ENCODE measurements around the gene CCDC159. TPM values are rescaled to one million over a fixed set of nuclear protein-coding genes. Genes with fewer than 3 reads are reported as not detected.

The CCDC159 gene
- total and polyA plus RNA-seq, 2 of the 4 experiments (the other 2 are of a cell fraction) = 4.7 to 14.0 TPM

DNA sequence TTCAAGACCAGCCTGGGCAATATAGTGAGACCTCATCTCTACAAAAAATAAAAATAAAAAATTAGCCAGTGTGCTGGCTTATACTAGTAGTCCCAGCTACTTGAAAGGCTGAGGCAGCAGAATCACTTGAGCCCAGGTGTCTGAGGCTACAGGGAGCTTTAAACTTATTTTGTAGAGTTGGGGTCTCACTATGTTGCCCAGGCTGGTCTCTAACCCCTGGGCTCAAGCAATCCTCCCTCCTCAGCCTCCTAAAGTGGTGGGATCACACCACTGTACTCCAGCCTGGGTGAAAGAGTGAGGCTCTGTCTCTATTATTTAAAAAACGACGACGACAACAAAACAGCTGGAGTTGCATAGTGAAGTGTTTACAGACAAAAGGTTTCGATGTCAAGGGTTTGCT lies 14.8 kb upstream of the CCDC159 start:
- no peaks in the 10 kb centered on the region for H3K9me3 ChIP-seq (ENCODE audit: control insufficient read depth, insufficient read depth, low read length)
- H3K18ac ChIP-seq (ENCODE audit: low read depth, low read length) = no peak overlapping the region
- POLR2A ChIA-PET (ENCODE audit: unreplicated experiment) = no interaction called here
- no peak overlapping the region for H3K4me2 ChIP-seq (ENCODE audit: low read depth, low read length)
- H3K4ac ChIP-seq (ENCODE audit: low read depth, low read length) = no peak overlapping the region
- intact Hi-C loops (cut with micrococcal nuclease) = no loop called here
- no peak overlapping the region for H2AK9ac ChIP-seq (replicated peaks; ENCODE audit: low read depth, low read length, poor library complexity)
- H4K20me1 ChIP-seq (ENCODE audit: insufficient read depth, low read length) = no peaks in the 10 kb centered on the region
- H3K79me1 ChIP-seq (ENCODE audit: low read depth in 1 of 2, low read length in 2 of 2) = no peaks in the 10 kb centered on the region
- no peak overlapping the region for H3K14ac ChIP-seq (replicated peaks; ENCODE audit: low read depth, low read length)
- H4K5ac ChIP-seq (ENCODE audit: low read depth, low read length) = no peak overlapping the region
- DNase-seq (no peak), ATAC-seq (ENCODE audit: low read depth) (no peak; the same call in 1 of the 2 replicates)
- no peak overlapping the region for H3K27ac ChIP-seq (ENCODE audit: insufficient read depth, low read length)
- H3K27me3 ChIP-seq (ENCODE audit: control insufficient read depth, insufficient read depth, low read length) = no peaks in the 10 kb centered on the region
- CTCF ChIA-PET = no interaction called here
- no peak overlapping the region for H3K4me3 ChIP-seq (ENCODE audit: insufficient read depth, low read depth, low read length)
- H2BK20ac ChIP-seq (ENCODE audit: low read depth, low read length) = no peak overlapping the region
- no peaks in the 10 kb centered on the region for H3K4me1 ChIP-seq (ENCODE audit: control insufficient read depth, insufficient read depth, low read length)
- WGBS, 2 experiments (ENCODE audit: extremely low coverage in 2 of 2, insufficient read length in 1 of 2) = no CpG with 5 or more reads among the region's 4 CpGs
- in situ Hi-C loops (cut with MboI; ENCODE audit: low sequenced_read_pairs) = no loop called here
- H2BK15ac ChIP-seq (ENCODE audit: low read depth, low read length) = no peak overlapping the region
- no peak overlapping the region for H2BK5ac ChIP-seq (ENCODE audit: low read depth, low read length, poor library complexity, severe bottlenecking)
- H3K36me3 ChIP-seq (ENCODE audit: control insufficient read depth, insufficient read depth, low read length) = peaks cover 27% of the 10 kb centered on the region
- no peak overlapping the region for H2AK5ac ChIP-seq (ENCODE audit: low read depth, low read length)
- no peak for TF ChIP-seq NFE2L2 (IDR thresholded peaks at IDR 0.05; ENCODE audit: low read depth, low read length)
- no peak for TF ChIP-seq MAFK (IDR thresholded peaks at IDR 0.05; ENCODE audit: low read depth, low read length)
- TF ChIP-seq MXI1 (IDR thresholded peaks at IDR 0.05; ENCODE audit: borderline replicate concordance, low read depth, low read length) = no peak
- no peak for TF ChIP-seq CHD1 (IDR thresholded peaks at IDR 0.05; ENCODE audit: low read depth, low read length)
- TF ChIP-seq FOS (IDR thresholded peaks at IDR 0.05; ENCODE audit: low read depth, low read length) = no peak
- TF ChIP-seq RFX5 (IDR thresholded peaks at IDR 0.05; ENCODE audit: low read depth, low read length) = no peak
- TF ChIP-seq POLR2A (IDR thresholded peaks at IDR 0.05; ENCODE audit: low read depth, low read length) = no peak
- dilution Hi-C loops (cut with HindIII; ENCODE audit: low sequenced_read_pairs, unreplicated experiment) = no loop called here
- no peak overlapping the region for H4K91ac ChIP-seq (ENCODE audit: insufficient read depth, low read depth, low read length)
- no peak overlapping the region for H4K8ac ChIP-seq (ENCODE audit: low read depth in 2 of 2, low read length in 2 of 2)
- no peaks in the 10 kb centered on the region for H3K9me1 ChIP-seq (ENCODE audit: insufficient read depth, low read length)
- no peak overlapping the region for H2AFZ ChIP-seq (replicated peaks; ENCODE audit: low read length, poor library complexity)
- BruUV-seq (replicated peaks) = no TSS peak
- no peak overlapping the region for H3K23ac ChIP-seq (ENCODE audit: low read depth, low read length)
- no peak overlapping the region for H2BK120ac ChIP-seq (ENCODE audit: low read depth, low read length)
- H3K9ac ChIP-seq (ENCODE audit: low read depth, low read length) = no peak overlapping the region
- no peak overlapping the region for H3K56ac ChIP-seq (ENCODE audit: extremely low read depth, insufficient read depth, low read length)

Data from IMR-90 (cell line).